Adrenal gland (tissue), 5 donors: ENCODE measurements around the gene C11orf68.

Experiments used
- CTCF ChIP-seq, 6 experiments: fragments of 450-650 bp in 4 of 6; fragments of 200-600 bp in 2 of 6; sonication (generic) in 1 of 6; IDR thresholded peaks; 1 replicate in 5 of 6; 2 replicates in 1 of 6; pipeline versions ENCODE4 v1.5.1 to v1.8.0; 2016 to 2021; ENCODE audit warnings: antibody characterized with exemption in 6 of 6, mild to moderate bottlenecking in 2 of 6, moderate library complexity in 1 of 6
- POLR2A ChIP-seq, 2 donors: fragments of 450-650 bp; IDR thresholded peaks; one replicate each; pipeline ENCODE4 v1.6.1; 2017; ENCODE audit warnings: antibody characterized with exemption in 2 of 2, mild to moderate bottlenecking in 2 of 2, moderate library complexity in 1 of 2
- donor health status: DM: no; HTN: no; CAD: no.

GRCh38 chr11:65882120-65883057 lies 36.5 kb downstream of the C11orf68 start:
- TF ChIP-seq CTCF (IDR thresholded peaks at IDR 0.05), result no peak
- TF ChIP-seq POLR2A (IDR thresholded peaks at IDR 0.05), result no peak
